ENCODE data around the gene FKBP1A.

The FKBP1A gene

DNA sequence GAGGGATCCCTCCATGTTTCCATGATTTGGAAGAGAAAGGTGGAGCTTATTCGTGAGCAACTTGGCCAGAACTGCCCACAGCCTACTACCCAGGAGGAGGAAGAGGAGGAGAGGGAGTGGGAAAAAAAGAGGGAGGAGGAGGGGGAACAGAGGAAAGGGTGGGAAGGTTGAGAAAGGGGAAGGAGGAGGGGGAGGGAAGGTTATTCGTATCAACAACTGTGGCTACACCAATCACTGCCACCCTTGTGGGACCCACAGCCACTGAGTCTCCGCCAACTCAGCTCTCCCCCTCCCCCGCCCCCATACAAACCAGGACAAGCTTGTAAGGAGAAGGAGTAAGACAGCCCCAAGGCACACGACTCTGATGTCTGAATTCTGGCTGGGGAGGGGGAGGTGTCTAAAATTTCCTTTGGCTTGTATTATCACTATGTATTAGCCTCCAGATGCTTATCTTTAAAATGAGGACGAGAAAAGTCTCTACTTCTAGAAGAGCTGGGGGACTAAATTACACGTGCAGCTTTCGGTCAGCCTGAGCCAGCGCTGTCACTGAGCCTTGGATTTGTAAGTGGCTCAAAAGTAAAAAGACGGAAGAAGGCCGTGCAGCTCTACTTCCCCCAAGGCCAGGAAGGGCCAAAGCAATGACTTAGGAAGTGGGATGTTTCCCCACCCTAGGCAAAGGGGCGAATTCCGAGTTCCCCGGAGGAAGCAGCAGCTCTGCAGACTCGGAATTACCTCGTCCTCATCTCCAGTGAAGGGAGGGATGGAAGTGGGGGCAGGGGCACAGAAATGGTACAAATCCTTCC lies 1.0 kb downstream of the FKBP1A start:
- peak overlapping the region; percentile 89 for H3K4me3 ChIP-seq (ENCODE audit: low read length)
- H3K9me3 ChIP-seq (ENCODE audit: insufficient read depth, low read length), result no peaks in the 10 kb centered on the region
- H3K27ac ChIP-seq (ENCODE audit: low read length), result peak overlapping the region; percentile 9; the same call in 1 of the 2 replicates
- peak overlapping the region; percentile 83 for H3K9ac ChIP-seq (ENCODE audit: low read length)
- no peak for TF ChIP-seq EZH2phosphoT487 (IDR thresholded peaks at IDR 0.05; ENCODE audit: low read depth)
- TF ChIP-seq, protein P1, sequence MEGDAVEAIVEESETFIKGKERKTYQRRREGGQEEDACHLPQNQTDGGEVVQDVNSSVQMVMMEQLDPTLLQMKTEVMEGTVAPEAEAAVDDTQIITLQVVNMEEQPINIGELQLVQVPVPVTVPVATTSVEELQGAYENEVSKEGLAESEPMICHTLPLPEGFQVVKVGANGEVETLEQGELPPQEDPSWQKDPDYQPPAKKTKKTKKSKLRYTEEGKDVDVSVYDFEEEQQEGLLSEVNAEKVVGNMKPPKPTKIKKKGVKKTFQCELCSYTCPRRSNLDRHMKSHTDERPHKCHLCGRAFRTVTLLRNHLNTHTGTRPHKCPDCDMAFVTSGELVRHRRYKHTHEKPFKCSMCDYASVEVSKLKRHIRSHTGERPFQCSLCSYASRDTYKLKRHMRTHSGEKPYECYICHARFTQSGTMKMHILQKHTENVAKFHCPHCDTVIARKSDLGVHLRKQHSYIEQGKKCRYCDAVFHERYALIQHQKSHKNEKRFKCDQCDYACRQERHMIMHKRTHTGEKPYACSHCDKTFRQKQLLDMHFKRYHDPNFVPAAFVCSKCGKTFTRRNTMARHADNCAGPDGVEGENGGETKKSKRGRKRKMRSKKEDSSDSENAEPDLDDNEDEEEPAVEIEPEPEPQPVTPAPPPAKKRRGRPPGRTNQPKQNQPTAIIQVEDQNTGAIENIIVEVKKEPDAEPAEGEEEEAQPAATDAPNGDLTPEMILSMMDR (IDR thresholded peaks at IDR 0.05; ENCODE audit: low read depth, low read length), result no peak
- H3K79me2 ChIP-seq (ENCODE audit: low read length), result peaks cover 60% of the 10 kb centered on the region
- peaks cover 29% of the 10 kb centered on the region for H3K4me1 ChIP-seq (ENCODE audit: low read length)
- H3K36me3 ChIP-seq (replicated peaks; ENCODE audit: low read depth, low read length), result peaks cover 10% of the 10 kb centered on the region
- H2AFZ ChIP-seq (ENCODE audit: low read depth, low read length), result no peak overlapping the region
- peaks cover 21% of the 10 kb centered on the region for H3K27me3 ChIP-seq (ENCODE audit: low read depth, low read length)
- peaks cover 49% of the 10 kb centered on the region for H4K20me1 ChIP-seq (ENCODE audit: insufficient read depth, low read length)
- peak overlapping the region; percentile 96 for H3K4me2 ChIP-seq (ENCODE audit: low read length)

DNA sequence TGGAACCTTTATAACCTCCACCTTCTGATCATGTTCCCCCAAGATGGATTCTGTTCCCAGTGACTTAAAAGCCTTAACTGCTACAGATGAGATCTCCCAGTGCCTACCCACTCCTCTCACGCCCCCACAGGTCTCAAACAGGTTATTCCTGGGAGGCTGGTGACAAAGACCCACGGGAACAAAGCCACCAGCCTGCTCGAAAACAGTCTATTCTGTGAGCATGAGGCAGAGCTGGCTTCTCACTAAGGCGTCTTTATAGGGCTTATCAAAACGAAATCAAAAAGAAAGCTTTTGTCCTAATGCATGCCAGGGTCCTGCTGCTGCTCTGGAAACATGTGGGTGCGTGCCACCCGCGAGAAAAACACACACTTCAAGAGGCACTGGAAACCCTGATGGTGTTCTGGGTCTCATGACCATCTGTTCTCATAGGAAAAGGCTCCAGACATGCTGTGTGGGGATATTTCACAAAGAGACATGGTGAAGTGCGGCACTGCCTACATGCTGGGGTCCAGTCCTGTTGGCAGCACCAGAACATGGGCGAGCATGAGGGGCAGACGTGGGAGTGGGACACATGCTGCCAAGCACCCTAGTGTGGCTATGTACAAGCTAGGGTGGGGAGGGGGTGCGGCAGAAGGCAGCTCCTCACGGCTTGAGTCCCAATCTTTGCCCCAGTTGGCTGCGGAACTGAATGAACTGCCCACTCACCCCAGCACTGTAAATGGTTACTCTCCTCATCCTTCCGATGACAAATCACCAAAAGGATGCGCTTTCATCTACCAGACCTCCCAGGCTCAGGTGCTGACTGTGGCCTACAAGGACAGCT lies 2.1 kb downstream of the FKBP1A start:
- Histone ChIP-seq H3K27me3 (ENCODE audit: low read depth, low read length) (peaks cover 10% of the 10 kb centered on the region), H4K20me1 (ENCODE audit: insufficient read depth, low read length) (peaks cover 59% of the 10 kb centered on the region), H3K4me2 (ENCODE audit: low read length) (peak overlapping the region; percentile 96), H2AFZ (ENCODE audit: low read depth, low read length) (no peak overlapping the region), H3K9ac (ENCODE audit: low read length) (no peak overlapping the region), H3K9me3 (ENCODE audit: insufficient read depth, low read length) (no peaks in the 10 kb centered on the region), H3K27ac (ENCODE audit: low read length) (no peak overlapping the region), H3K4me1 (ENCODE audit: low read length) (peaks cover 29% of the 10 kb centered on the region), H3K79me2 (ENCODE audit: low read length) (peaks cover 71% of the 10 kb centered on the region), H3K4me3 (ENCODE audit: low read length) (peak overlapping the region; percentile 89; the same call in 1 of the 2 replicates), H3K36me3 (replicated peaks; ENCODE audit: low read depth, low read length) (peaks cover 16% of the 10 kb centered on the region)
- TF ChIP-seq, protein P1 (IDR thresholded peaks at IDR 0.05; ENCODE audit: low read depth, low read length), result no peak
- no peak for TF ChIP-seq EZH2phosphoT487 (IDR thresholded peaks at IDR 0.05; ENCODE audit: low read depth)

DNA sequence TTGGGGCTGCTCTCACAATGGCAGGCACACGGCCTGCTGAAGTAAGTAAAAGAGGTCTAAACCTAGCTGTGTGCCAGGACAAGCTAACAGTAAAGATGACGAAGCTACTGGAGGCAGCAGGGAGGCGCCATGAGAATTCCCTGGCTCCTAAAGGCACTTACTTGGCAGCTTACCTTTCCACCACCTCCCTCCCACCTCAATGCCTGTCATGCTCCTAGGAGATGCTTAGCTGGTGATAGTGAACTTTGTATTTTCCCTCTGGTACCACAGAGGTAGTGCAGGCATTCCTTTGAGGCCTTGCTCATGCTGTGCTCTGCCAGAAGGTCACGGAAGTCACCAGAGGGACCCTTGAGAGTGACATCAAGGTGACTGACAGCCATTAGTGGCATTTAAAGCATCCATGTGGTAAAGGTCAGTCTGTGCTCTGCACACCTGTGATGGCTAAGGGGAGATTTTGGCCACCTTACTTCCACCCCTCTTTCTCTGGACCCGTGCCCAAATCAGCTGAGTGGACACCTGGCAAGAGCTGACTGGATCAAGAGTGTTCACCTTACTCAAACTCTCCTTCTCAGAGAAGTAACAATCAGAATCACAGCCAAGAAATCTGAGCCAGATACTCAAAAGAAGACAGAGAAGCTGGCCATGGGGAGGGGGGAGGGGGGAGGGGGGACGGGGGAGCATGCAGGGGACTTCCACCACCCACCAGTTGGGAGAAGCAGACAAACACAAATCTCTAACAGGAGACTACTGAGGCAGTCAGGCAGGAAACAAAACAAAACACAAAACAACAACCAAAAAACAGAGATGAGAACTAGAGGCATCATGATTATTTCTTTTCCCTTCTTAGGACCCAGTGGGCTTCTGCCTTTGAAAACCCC lies 2.9 kb downstream of the FKBP1A start:
- peaks cover 21% of the 10 kb centered on the region for H3K36me3 ChIP-seq (replicated peaks; ENCODE audit: low read depth, low read length)
- peaks cover 68% of the 10 kb centered on the region for H4K20me1 ChIP-seq (ENCODE audit: insufficient read depth, low read length)
- H2AFZ ChIP-seq (ENCODE audit: low read depth, low read length), result no peak overlapping the region
- H3K79me2 ChIP-seq (ENCODE audit: low read length), result peaks cover 79% of the 10 kb centered on the region
- no peaks in the 10 kb centered on the region for H3K9me3 ChIP-seq (ENCODE audit: insufficient read depth, low read length)
- H3K4me1 ChIP-seq (ENCODE audit: low read length), result peaks cover 29% of the 10 kb centered on the region
- H3K4me3 ChIP-seq (ENCODE audit: low read length), result no peak overlapping the region
- H3K4me2 ChIP-seq (ENCODE audit: low read length), result peak overlapping the region; percentile 18
- no peak overlapping the region for H3K9ac ChIP-seq (ENCODE audit: low read length)
- H3K27ac ChIP-seq (ENCODE audit: low read length), result no peak overlapping the region
- TF ChIP-seq EZH2phosphoT487 (IDR thresholded peaks at IDR 0.05; ENCODE audit: low read depth), result no peak
- TF ChIP-seq, protein P1 (IDR thresholded peaks at IDR 0.05; ENCODE audit: low read depth, low read length), result no peak
- H3K27me3 ChIP-seq (ENCODE audit: low read depth, low read length), result peaks cover 2% of the 10 kb centered on the region; the same call in 1 of the 2 replicates

Measured in OCI-LY3 (cell line).